AG10803 (cell line): Measurements from ENCODE around the gene ABRACL.
A peak's percentile ranks its signal among the peaks of the same experiment; 100 is the strongest.
"Not testable (repeated sequence)": the region's sequence is repeated elsewhere in the genome, so short reads cannot be mapped to it uniquely, and the experiment has no call there.

Experiments
- DNase-seq: peaks from one replicate; pipeline ENCODE4 v3.0.0; 2010; ENCODE audit warnings: low read depth
- H3K4me3 ChIP-seq: 2 replicates; pipeline ENCODE4 v1.5.1; 2011; ENCODE audit warnings: mild to moderate bottlenecking, low read length, control low read depth
- CTCF ChIP-seq: conservative IDR thresholded peaks from 2 replicates; pipeline ENCODE4 v1.5.1; 2011; ENCODE audit warnings: mild to moderate bottlenecking, low read length, control low read depth, inconsistent platforms

The ABRACL gene

GRCh38 chr6:139027620-139028182 is 844 bp upstream of the ABRACL start:
- peak overlapping the region; percentile 92 for H3K4me3 ChIP-seq
- no peak for TF ChIP-seq CTCF
- peak; percentile 25 for DNase-seq

- no peak for TF ChIP-seq CTCF
- peak; percentile 48 for DNase-seq
- peak overlapping the region; percentile 92 for H3K4me3 ChIP-seq
Measured at GRCh38 chr6:139028215-139028657, 309 bp upstream of the ABRACL start.

- H3K4me3 ChIP-seq: peak overlapping the region; percentile 92
- peak; percentile 58 for DNase-seq
- no peak for TF ChIP-seq CTCF
Measured at GRCh38 chr6:139029470-139030227, 1.1 kb downstream of the ABRACL start.

- TF ChIP-seq CTCF: no peak
- H3K4me3 ChIP-seq: no peak overlapping the region
- DNase-seq: no peak
Measured at GRCh38 chr6:139030228-139030963, 1.9 kb downstream of the ABRACL start.

- TF ChIP-seq CTCF: no peak
- H3K4me3 ChIP-seq: no peak overlapping the region
- peak; percentile 44 for DNase-seq
Measured at GRCh38 chr6:139037490-139037889, 8.9 kb downstream of the ABRACL start.

GRCh38 chr6:139044250-139044649 is 15.7 kb downstream of the ABRACL start:
- H3K4me3 ChIP-seq: no peak overlapping the region
- no peak for TF ChIP-seq CTCF
- DNase-seq: no peak

GRCh38 chr6:139047677-139048076 is 19.1 kb downstream of the ABRACL start:
- H3K4me3 ChIP-seq: no peak overlapping the region
- no peak for TF ChIP-seq CTCF
- no peak for DNase-seq

- not testable (repeated sequence) for DNase-seq, H3K4me3 ChIP-seq
Measured at GRCh38 chr6:139048912-139049311, 20.4 kb downstream of the ABRACL start.

- DNase-seq, H3K4me3 ChIP-seq: not testable (repeated sequence)
Measured at GRCh38 chr6:139050131-139050769, 21.7 kb downstream of the ABRACL start.
